ENCODE measurements around the gene MUSTN1.

Gene MUSTN1

GRCh38 chr3:52796411-52796810 is 38.4 kb downstream of the MUSTN1 start:
- TF ChIP-seq CTCF (IDR thresholded peaks at IDR 0.05; ENCODE audit: low read depth, low read length), result no peak
- DNase-seq (ENCODE audit: low read depth, low spot score), result no peak
- H3K4me3 ChIP-seq (ENCODE audit: low read depth, low read length), result no peak overlapping the region
- in situ Hi-C loops (cut with HindIII; ENCODE audit: low sequenced_read_pairs), result no loop called here

- DNase-seq (ENCODE audit: low read depth, low spot score), result no peak
- TF ChIP-seq CTCF (IDR thresholded peaks at IDR 0.05; ENCODE audit: low read depth, low read length), result no peak
- in situ Hi-C loops (cut with HindIII; ENCODE audit: low sequenced_read_pairs), result no loop called here
Observed at GRCh38 chr3:52795298-52795900, 39.4 kb downstream of the MUSTN1 start.

GRCh38 chr3:52794612-52795099 is 40.2 kb downstream of the MUSTN1 start, which contains the start of gene ITIH3:
TSS of gene ITIH3 (plus strand) at chr3:52794796. CDS start at chr3:52794804, 8 bp downstream.
- no peak for TF ChIP-seq CTCF (IDR thresholded peaks at IDR 0.05; ENCODE audit: low read depth, low read length)
- in situ Hi-C loops (cut with HindIII; ENCODE audit: low sequenced_read_pairs), result no loop called here

More at GRCh38 chr3:52795298-52795900, 39.4 kb downstream of the MUSTN1 start:
- H3K4me3 ChIP-seq (ENCODE audit: low read depth, low read length), result no peak overlapping the region

GRCh38 chr3:52793702-52794611 is 40.9 kb downstream of the MUSTN1 start:
- DNase-seq (ENCODE audit: low read depth, low spot score), result no peak
- H3K4me3 ChIP-seq (ENCODE audit: low read depth, low read length), result no peak overlapping the region
- no peak for TF ChIP-seq CTCF (IDR thresholded peaks at IDR 0.05; ENCODE audit: low read depth, low read length)
- in situ Hi-C loops (cut with HindIII; ENCODE audit: low sequenced_read_pairs), result no loop called here

More at GRCh38 chr3:52794612-52795099, 40.2 kb downstream of the MUSTN1 start, which contains the start of gene ITIH3:
- no peak for DNase-seq (ENCODE audit: low read depth, low spot score)
- no peak within 1 kb of the TSS for H3K4me3 ChIP-seq (ENCODE audit: low read depth, low read length)

- no peak for TF ChIP-seq CTCF (IDR thresholded peaks at IDR 0.05; ENCODE audit: low read depth, low read length)
- H3K4me3 ChIP-seq (ENCODE audit: low read depth, low read length), result no peak overlapping the region
- DNase-seq (ENCODE audit: low read depth, low spot score), result no peak
- in situ Hi-C loops (cut with HindIII; ENCODE audit: low sequenced_read_pairs), result no loop called here
Observed at GRCh38 chr3:52792961-52793695, 41.7 kb downstream of the MUSTN1 start.

GRCh38 chr3:52792413-52792812 is 42.4 kb downstream of the MUSTN1 start:
- H3K4me3 ChIP-seq (ENCODE audit: low read depth, low read length), result no peak overlapping the region
- no peak for DNase-seq (ENCODE audit: low read depth, low spot score)
- TF ChIP-seq CTCF (IDR thresholded peaks at IDR 0.05; ENCODE audit: low read depth, low read length), result peak; percentile 29
- in situ Hi-C loops (cut with HindIII; ENCODE audit: low sequenced_read_pairs), result no loop called here
